HEK293 (cell line): ENCODE data around the gene RNF6.

Source experiments
- FEZF1 ChIP-seq: fragments of 450-650 bp; formaldehyde crosslinking; IDR thresholded peaks from 2 replicates; pipeline ENCODE4 v1.5.1; 2016; ENCODE audit warnings: missing biosample characterization, missing genetic modification characterization
- KLF16 ChIP-seq: fragments of 450-650 bp; formaldehyde crosslinking; IDR thresholded peaks from 2 replicates; pipeline ENCODE4 v1.5.1; 2017; ENCODE audit warnings: missing biosample characterization, missing genetic modification characterization
- KLF9 ChIP-seq: fragments of 450-650 bp; formaldehyde crosslinking; IDR thresholded peaks from 2 replicates; pipeline ENCODE4 v1.5.1; 2016; ENCODE audit warnings: missing biosample characterization, missing genetic modification characterization, low read depth
- PRDM2 ChIP-seq: fragments of 450-650 bp; formaldehyde crosslinking; IDR thresholded peaks from 2 replicates; pipeline ENCODE4 v1.5.1; 2016; ENCODE audit warnings: missing biosample characterization, missing genetic modification characterization, borderline replicate concordance
- REPIN1 ChIP-seq: fragments of 450-650 bp; formaldehyde crosslinking; IDR thresholded peaks from 2 replicates; pipeline ENCODE4 v1.5.1; 2017; ENCODE audit warnings: missing biosample characterization, missing genetic modification characterization, low read depth
- SP2 ChIP-seq: fragments of 450-650 bp; formaldehyde crosslinking; IDR thresholded peaks from 2 replicates; pipeline ENCODE4 v1.5.1; 2016; ENCODE audit warnings: missing biosample characterization, missing genetic modification characterization
- SP7 ChIP-seq: fragments of 450-650 bp; formaldehyde crosslinking; IDR thresholded peaks from 2 replicates; pipeline ENCODE4 v1.5.1; 2016; ENCODE audit warnings: missing biosample characterization, missing genetic modification characterization
- YY2 ChIP-seq: fragments of 450-650 bp; formaldehyde crosslinking; IDR thresholded peaks from 2 replicates; pipeline ENCODE4 v1.5.1; 2016; ENCODE audit warnings: missing biosample characterization, missing genetic modification characterization
- ZBTB11 ChIP-seq: fragments of 450-650 bp; formaldehyde crosslinking; conservative IDR thresholded peaks from 2 replicates; pipeline ENCODE4 v1.5.1; 2016; ENCODE audit warnings: low read depth, missing biosample characterization, missing genetic modification characterization
- ZBTB17 ChIP-seq: fragments of 450-650 bp; formaldehyde crosslinking; IDR thresholded peaks from 2 replicates; pipeline ENCODE4 v1.5.1; 2016; ENCODE audit warnings: missing biosample characterization, missing genetic modification characterization
- ZBTB20 ChIP-seq: fragments of 450-650 bp; formaldehyde crosslinking; IDR thresholded peaks from 2 replicates; pipeline ENCODE4 v1.5.1; 2016; ENCODE audit warnings: missing biosample characterization, missing genetic modification characterization
- ZBTB26 ChIP-seq: fragments of 450-650 bp; formaldehyde crosslinking; optimal IDR thresholded peaks from 2 replicates; pipeline ENCODE3; 2016; ENCODE audit warnings: missing biosample characterization, mild to moderate bottlenecking, missing genetic modification characterization
- ZNF157 ChIP-seq: fragments of 450-650 bp; formaldehyde crosslinking; IDR thresholded peaks from 2 replicates; pipeline ENCODE4 v1.5.1; 2016; ENCODE audit warnings: missing biosample characterization, missing genetic modification characterization
- ZNF239 ChIP-seq: fragments of 450-650 bp; formaldehyde crosslinking; IDR thresholded peaks from 2 replicates; pipeline ENCODE4 v1.5.1; 2016; ENCODE audit warnings: missing biosample characterization, missing genetic modification characterization
- ZNF266 ChIP-seq: fragments of 450-650 bp; formaldehyde crosslinking; IDR thresholded peaks from 2 replicates; pipeline ENCODE4 v1.5.1; 2016; ENCODE audit warnings: missing biosample characterization, missing genetic modification characterization, low read depth
- ZNF280D ChIP-seq: fragments of 450-650 bp; formaldehyde crosslinking; IDR thresholded peaks from 2 replicates; pipeline ENCODE4 v1.5.1; 2016; ENCODE audit warnings: missing biosample characterization, missing genetic modification characterization
- ZNF292 ChIP-seq: fragments of 450-650 bp; formaldehyde crosslinking; IDR thresholded peaks from 2 replicates; pipeline ENCODE4 v1.5.1; 2016; ENCODE audit warnings: low read depth, missing biosample characterization, missing genetic modification characterization, borderline replicate concordance
- ZNF394 ChIP-seq: fragments of 450-650 bp; formaldehyde crosslinking; IDR thresholded peaks from 2 replicates; pipeline ENCODE4 v1.5.1; 2016; ENCODE audit warnings: missing biosample characterization, missing genetic modification characterization, mild to moderate bottlenecking, moderate library complexity, borderline replicate concordance
- ZNF561 ChIP-seq: fragments of 450-650 bp; IDR thresholded peaks from 2 replicates; pipeline ENCODE4 v1.5.1; 2018; ENCODE audit warnings: missing biosample characterization, missing genetic modification characterization, borderline replicate concordance
- ZNF571 ChIP-seq: fragments of 450-650 bp; formaldehyde crosslinking; IDR thresholded peaks from 2 replicates; pipeline ENCODE4 v1.5.0; 2017; ENCODE audit warnings: missing biosample characterization, missing genetic modification characterization
- ZNF580 ChIP-seq: fragments of 450-650 bp; formaldehyde crosslinking; IDR thresholded peaks from 2 replicates; pipeline ENCODE4 v1.5.1; 2016; ENCODE audit warnings: missing biosample characterization, missing genetic modification characterization
- ZNF677 ChIP-seq: fragments of 450-650 bp; IDR thresholded peaks from 2 replicates; pipeline ENCODE4 v1.5.0; 2018; ENCODE audit warnings: missing biosample characterization, mild to moderate bottlenecking, missing genetic modification characterization, moderate library complexity
- ZNF777 ChIP-seq: fragments of 450-650 bp; formaldehyde crosslinking; IDR thresholded peaks from 2 replicates; pipeline ENCODE4 v1.5.1; 2017; ENCODE audit warnings: missing biosample characterization, missing genetic modification characterization, borderline replicate concordance

RNF6 gene

GRCh38 chr13:26221721-26222519 lies at the start of gene RNF6 (continued):
- no peak for TF ChIP-seq ZNF157 (tag by site-specific recombination)
- peak; percentile 15; the same call in 1 of the 2 replicates for TF ChIP-seq FEZF1
- peak; percentile 56 for TF ChIP-seq ZBTB17 (tag by site-specific recombination)
- peak; percentile 69 for TF ChIP-seq ZNF394
- TF ChIP-seq REPIN1 (tag by site-specific recombination): peak; percentile 63; the same call in 1 of the 2 replicates
- TF ChIP-seq ZNF292 (tag by site-specific recombination): no peak
- peak; percentile 54; the same call in 1 of the 2 replicates for TF ChIP-seq ZBTB20 (tag by site-specific recombination)
- no peak for TF ChIP-seq ZNF266 (tag by site-specific recombination)
- peak; percentile 99 for TF ChIP-seq ZBTB11 (tag by site-specific recombination)
- TF ChIP-seq ZNF561 (tag by site-specific recombination): no peak
- TF ChIP-seq KLF16 (tag by site-specific recombination): peak; percentile 88
- peak; percentile 68 for TF ChIP-seq YY2 (tag by site-specific recombination)
- TF ChIP-seq ZNF280D (tag by site-specific recombination): no peak
- TF ChIP-seq ZNF580: peak; percentile 71; the same call in 1 of the 2 replicates
- no peak for TF ChIP-seq ZNF571 (tag by site-specific recombination)
- TF ChIP-seq KLF9 (tag by site-specific recombination): peak; percentile 64
- TF ChIP-seq PRDM2 (tag by site-specific recombination): no peak
- peak; percentile 85; the same call in 1 of the 2 replicates for TF ChIP-seq ZNF777 (tag by site-specific recombination)
- peak; percentile 54; the same call in 1 of the 2 replicates for TF ChIP-seq ZNF239
- TF ChIP-seq ZBTB26 (tag by site-specific recombination): peak; percentile 43
- peak; percentile 86 for TF ChIP-seq SP7 (tag by site-specific recombination)
- TF ChIP-seq SP2 (tag by site-specific recombination): peak; percentile 84
- peak; percentile 43; the same call in 1 of the 2 replicates for TF ChIP-seq ZNF677
